Stimulated activated CD4-positive, alpha-beta T cell treated with anti-CD3 and anti-CD28 coated beads, Interleukin-15, amount 100 ng/mL, for 48 hours (primary cell): ENCODE results near the gene PHF20.
A peak's percentile ranks its signal among the peaks of the same experiment; 100 is the strongest.
"Not testable (repeated sequence)": the region's sequence is repeated elsewhere in the genome, so short reads cannot be mapped to it uniquely, and the experiment has no call there.

ENCODE experiments used
- DNase-seq, 2 donors: peaks; one replicate each; pipeline ENCODE4 v3.0.0-alpha.2; 2020; ENCODE audit warnings: low read depth in 2 of 2

PHF20 gene

GRCh38 chr20:35974256-35974655 lies 202.4 kb downstream of the PHF20 start:
- no peak for DNase-seq

GRCh38 chr20:35975576-35976373 lies 204.0 kb downstream of the PHF20 start:
- DNase-seq = no peak

DNA sequence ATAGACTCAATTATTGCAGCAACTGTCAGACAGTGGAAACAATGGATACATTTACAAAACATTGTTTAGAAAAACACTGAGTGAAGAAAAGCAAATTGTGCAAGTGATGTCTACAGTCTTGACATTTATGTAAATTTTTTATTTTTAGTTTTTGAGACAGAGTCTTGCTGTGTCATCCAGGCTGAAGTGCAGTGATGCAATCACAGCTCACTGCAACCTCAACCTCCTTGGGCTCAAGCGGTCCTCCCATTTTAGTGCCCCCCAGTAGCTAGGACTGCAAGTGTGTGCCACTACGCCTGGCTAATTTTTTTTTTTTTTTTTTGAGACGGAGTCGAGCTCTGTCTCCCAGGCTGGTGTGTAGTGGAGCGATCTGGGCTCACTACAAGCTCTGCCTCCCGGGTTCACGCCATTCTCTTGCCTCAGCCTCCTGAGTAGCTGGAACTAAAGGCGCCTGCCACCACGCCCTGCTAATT lies 206.3 kb downstream of the PHF20 start:
- no peak for DNase-seq

- no peak for DNase-seq
These were observed 207.7 kb downstream of the PHF20 start for GRCh38 chr20:35979544-35979943.

DNA sequence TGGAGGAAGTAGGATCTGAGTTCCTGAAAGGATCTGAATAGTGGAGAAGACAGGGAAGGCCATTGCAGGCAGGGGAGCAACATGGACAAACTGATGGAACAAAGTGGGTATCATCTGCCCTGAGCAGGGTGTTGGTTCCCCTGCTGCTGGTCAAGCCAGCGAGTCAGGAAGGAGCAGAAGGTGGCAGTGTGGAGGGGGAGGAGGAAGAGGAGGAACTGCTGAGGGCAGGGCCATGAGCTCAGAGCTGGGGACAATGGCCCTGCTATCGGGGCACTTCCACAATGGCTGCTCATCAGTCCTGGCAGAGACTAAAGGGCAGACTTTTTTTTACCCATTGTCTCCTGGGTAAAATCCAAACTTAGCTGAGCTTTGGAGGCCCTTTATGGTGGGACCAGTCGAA lies 210.2 kb downstream of the PHF20 start:
- no peak for DNase-seq

GRCh38 chr20:35984382-35984781 lies 212.6 kb downstream of the PHF20 start:
- no peak for DNase-seq

DNA sequence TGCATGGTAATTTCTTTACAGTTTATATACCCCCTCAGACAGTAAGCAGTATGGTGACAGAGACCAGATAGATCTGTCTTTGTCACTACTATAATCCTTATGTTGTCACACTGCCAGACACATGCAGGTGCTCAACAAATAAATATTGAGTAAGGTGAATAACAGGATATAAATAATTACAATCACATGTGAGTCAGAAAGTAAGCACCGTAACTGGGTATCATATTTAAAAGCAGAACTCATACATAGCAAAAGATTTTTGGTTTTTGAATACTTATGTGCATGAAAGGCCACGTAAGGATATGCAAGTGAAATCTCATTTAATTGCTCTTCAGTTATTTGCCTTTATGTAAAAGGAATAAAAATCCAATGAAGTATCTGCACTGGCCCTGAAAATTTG lies 214.0 kb downstream of the PHF20 start:
- DNase-seq = no peak

DNA sequence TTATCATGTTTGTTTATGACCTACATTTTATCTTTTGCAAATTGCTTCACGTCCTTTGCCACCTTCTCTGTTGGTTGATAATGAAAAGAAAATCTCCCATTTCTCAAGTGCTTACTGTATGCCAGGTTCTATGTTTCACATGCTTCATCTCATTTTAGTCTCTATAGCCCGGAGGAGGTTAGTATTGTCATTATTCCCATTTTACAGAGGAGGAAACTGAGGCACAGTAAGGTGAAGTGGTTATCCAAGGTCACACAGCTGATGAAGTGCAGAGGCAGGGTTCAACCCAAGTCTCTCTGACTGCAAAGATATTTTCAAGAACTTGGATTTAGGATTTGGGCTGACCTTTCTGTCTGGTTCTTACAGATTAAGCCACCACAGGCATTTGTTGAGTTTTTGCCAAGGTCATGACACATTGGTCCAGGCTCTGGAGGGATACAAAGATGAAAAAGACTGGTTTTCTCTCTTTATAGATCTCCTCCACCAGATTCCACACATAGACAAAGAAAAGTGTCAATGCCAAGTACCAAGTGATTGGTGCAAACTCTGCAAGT lies 217.2 kb downstream of the PHF20 start:
- DNase-seq = no peak

- no peak for DNase-seq
These were observed 219.4 kb downstream of the PHF20 start for GRCh38 chr20:35991142-35991771.

GRCh38 chr20:35992713-35993335 lies 221.0 kb downstream of the PHF20 start:
- DNase-seq = peak; percentile 10 to 24

- peak; percentile 63 to 70 for DNase-seq
These were observed 223.2 kb downstream of the PHF20 start for GRCh38 chr20:35994994-35995453.

GRCh38 chr20:35996492-35996891 lies 224.7 kb downstream of the PHF20 start:
- DNase-seq = not testable (repeated sequence)
